Right lung (tissue), 5 donors: ENCODE measurements around the gene PTPRR. TPM values are rescaled to one million over a fixed set of nuclear protein-coding genes. Genes with fewer than 3 reads are reported as not detected.

Experiments used
- DNase-seq, 2 donors: peaks; one replicate each; pipeline ENCODE4 v3.0.0-alpha.2; 2013
- polyA plus RNA-seq, 5 donors: library from polyadenylated mRNA; unstranded; fragments of 120-200 nt; gene quantifications; one replicate each; pipeline versions ENCODE4 v1.2.1 to v1.2.3, GENCODE V29; 2013; ENCODE audit warnings: inconsistent platforms in 1 of 5, low replicate concordance in 1 of 5; ENCODE audit not compliant: insufficient read length in 5 of 5, insufficient read depth in 1 of 5

The PTPRR gene
- polyA plus RNA-seq, 5 donors = 0.10 to 0.32 (median 0.18) TPM

GRCh38 chr12:70798016-70798783 lies 122.3 kb downstream of the PTPRR start:
- DNase-seq = no peak

DNA sequence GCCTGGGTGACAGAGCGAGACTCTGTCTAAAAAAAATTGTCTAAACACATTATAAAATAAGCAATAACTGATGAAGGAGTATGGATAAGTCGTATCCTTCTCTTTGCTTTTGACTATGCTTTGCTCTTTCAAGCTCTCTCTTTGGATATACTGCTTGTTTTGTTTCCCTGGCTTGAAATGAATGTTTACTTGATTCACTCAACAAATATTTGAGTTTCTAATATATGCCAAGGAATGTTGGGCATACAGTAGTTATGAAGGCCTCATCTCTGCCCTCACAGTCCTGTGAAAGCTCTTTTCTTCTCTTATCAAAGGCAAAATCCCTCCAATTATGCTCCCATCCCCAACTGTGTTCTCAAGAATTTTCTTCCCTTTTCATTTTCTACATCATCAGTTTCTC lies 123.5 kb downstream of the PTPRR start:
- DNase-seq = no peak

- no peak for DNase-seq
Measured at GRCh38 chr12:70795608-70796007, 124.9 kb downstream of the PTPRR start.

DNA sequence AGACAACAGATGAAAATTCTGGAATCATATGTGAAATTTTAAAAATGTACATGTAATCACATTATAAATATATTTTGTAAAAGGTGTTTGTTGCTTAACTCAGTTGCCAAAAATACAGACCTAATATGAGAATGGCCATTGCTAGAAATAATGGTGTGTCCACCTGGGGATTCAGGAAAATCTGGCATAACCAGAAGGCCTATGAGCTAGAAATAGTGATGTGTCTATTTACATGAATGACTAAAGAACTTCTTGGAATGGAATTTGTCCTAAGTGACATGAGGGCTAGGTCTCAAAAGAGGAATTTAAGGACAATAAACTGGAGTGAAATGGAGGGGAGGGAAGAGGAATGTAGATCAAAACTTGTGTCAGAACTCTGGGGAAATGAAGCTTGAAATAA lies 126.4 kb downstream of the PTPRR start:
- DNase-seq = no peak

DNA sequence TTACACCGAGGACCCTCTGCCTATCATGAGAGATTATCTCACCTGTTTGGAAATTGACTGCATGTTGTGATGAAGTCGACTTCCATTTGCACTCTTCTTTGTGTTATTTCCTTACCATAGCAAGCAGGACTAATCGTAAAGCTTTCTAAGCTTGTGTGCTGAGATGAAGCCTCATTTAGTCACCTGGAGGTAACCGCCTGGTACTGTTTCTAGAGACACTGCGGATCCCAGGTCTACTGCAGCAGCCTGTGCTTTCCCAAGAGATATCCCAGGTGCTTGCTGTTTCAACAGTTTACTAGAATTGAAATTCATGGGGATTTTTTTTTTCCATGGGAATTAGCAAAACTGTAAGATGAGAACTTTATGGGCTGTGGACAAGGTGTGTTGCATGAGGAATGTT lies 131.8 kb downstream of the PTPRR start:
- no peak for DNase-seq

- no peak for DNase-seq
Measured at GRCh38 chr12:70787612-70788011, 132.9 kb downstream of the PTPRR start.

- DNase-seq = no peak
Measured at GRCh38 chr12:70785896-70786295, 134.6 kb downstream of the PTPRR start.

DNA sequence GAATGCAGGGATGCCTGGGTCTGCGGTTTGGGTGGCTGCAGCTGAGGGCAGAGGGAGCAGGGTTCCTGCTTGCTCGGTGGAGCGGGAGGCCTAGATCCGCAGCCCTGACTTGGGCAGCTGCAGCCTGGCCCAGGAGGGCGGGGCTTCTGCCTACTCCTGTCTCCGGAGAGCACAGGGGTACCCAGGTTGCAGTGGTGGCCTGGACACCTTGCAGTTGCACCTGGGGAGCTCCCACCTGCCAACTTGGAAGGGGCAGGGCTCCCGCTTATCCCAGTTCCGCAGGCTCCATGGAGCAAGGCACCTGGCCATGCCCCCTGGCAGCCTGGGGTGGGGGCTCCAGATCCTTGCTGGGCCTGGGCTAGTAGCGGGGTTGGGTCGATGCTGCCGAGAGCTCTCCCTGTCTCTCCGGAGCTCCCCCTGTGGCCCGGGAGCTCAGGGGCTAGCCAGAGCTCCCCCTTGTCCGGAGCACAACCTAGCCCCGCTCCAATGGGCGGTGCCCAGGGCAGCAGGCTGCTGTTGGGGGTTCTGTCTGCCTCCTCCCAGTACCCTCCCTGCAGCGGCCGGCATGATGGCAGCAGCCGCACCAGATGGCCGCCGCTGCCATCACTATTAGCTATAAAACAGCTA lies 136.4 kb downstream of the PTPRR start:
- no peak for DNase-seq

GRCh38 chr12:70783455-70783854 lies 137.1 kb downstream of the PTPRR start:
- DNase-seq = no peak

GRCh38 chr12:70779250-70779649 lies 141.3 kb downstream of the PTPRR start:
- DNase-seq = no peak

DNA sequence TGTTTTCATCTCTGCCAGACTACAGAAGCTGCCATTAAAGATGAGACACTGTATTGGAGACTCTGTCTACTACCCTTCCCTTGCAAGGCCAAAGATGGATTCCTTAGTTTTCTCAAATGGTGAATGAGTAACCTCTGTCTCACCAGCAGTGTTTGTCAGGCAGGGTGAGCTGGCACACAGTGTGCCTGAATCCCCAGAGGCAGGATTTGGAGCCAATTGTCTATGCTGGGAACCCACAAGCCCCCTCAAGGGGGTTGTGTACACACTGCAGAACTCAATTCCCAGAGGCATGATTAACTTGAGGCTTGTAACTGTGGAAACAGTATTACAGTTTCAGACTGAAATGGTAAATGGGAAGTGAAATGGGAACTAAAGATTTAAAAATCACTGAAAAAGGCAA lies 146.5 kb downstream of the PTPRR start:
- no peak for DNase-seq

GRCh38 chr12:70772836-70773235 lies 147.7 kb downstream of the PTPRR start:
- DNase-seq = no peak

DNA sequence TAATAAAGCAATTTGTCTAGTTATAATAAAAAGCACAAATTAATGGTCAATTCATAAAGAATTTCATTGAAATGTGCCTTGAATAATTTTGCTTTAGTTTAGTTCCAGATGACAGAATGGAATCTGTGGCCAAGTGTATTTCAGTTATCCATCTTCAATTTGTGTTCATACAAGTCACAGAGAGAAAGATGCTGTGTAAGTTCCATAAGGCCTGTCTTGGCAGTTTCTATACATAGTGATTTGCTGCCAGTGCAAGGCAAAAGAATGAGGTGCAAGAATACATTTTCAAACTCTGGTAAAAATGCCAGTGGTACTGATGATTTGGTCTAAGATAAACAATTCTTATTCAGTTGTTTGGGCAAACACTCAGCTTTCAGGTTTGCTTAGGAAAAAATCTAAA lies 149.0 kb downstream of the PTPRR start:
- no peak for DNase-seq

DNA sequence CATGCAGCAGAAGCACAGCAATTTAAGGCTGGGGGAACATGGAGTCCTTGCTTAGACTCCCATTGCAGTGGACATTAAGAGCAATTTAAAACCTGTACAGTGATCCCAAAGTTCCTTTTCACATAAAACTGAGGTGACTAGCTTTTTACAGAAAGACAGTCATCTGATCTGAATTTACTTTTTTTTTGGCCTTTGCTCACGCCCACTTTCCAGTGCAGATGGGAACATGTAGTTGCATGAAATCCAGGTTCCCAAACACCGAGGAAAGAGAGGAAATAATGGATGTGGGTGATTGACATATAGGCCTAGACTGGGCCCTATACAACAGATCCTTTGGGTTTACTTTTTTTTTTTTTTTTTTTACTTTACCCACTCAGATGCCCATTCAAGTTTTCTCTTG lies 156.9 kb downstream of the PTPRR start:
- DNase-seq = no peak

GRCh38 chr12:70762000-70762399 lies 158.5 kb downstream of the PTPRR start:
- DNase-seq = no peak

GRCh38 chr12:70759161-70759918 lies 161.2 kb downstream of the PTPRR start:
- no peak for DNase-seq

DNA sequence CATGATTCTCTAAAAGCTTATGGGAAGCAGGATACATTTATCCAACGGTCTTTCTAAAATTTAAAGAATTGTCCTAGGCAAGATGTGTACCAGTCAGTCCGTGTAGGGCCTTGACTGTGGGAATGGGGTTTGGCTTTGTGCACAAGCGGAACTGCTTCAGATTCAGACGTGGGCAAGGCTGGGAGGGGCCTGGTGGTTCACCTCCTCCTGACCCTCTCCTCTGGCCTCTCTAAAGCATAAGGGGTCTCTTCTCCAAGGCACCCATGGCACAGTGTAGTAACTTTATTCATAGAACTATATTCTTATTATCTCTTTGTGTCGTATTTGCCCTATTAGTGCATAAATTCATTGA lies 162.1 kb downstream of the PTPRR start:
- no peak for DNase-seq

DNA sequence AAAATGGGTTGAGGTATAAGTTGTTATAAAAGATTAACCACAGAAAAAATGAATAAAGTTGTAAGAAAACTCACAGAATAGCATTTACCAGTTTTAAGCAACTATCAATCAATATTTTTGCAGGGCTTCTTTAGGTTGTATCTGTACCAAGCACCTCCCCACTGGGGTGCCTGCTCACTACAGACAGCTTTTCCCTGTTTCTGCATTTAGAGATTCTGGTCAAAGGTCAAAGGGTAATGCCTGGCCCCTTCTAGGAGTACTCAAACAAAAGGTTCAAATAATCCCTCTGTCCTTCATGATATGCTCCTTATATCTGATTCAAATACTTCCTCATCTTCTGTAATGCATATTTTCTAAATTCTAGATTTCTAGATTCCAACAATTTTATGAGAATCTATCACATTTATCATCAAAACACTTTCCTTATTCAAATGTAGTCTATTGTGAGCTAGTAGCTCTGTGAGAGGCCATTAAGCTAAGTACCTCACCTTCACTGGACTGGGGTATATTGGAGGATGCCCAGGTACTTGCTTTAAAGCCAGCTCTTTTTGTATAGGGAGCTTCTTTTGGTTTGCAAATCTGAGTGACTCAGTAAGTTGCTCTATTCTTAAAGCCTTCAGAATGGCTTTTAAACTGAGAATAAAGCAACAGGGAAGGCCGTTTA lies 162.6 kb downstream of the PTPRR start:
- no peak for DNase-seq

DNA sequence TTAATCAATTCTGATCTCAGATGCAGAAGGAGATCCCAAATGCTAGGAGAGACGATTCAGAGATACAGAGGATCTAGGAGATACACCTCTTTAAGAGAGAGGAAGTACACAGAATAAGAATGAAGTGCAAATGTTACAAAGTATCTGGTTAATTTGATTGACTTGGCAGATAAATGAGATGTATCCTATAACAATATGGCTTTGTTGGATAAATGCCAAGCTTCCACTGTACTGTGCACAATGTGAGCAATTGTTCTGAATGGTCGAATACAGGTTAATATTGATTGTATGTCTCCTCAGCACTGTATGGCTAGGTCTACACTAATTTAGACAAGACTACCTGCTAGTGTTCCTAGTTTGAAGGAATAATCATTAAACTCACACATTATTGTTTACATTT lies 163.7 kb downstream of the PTPRR start:
- no peak for DNase-seq

GRCh38 chr12:70756118-70756517 lies 164.4 kb downstream of the PTPRR start:
- no peak for DNase-seq

DNA sequence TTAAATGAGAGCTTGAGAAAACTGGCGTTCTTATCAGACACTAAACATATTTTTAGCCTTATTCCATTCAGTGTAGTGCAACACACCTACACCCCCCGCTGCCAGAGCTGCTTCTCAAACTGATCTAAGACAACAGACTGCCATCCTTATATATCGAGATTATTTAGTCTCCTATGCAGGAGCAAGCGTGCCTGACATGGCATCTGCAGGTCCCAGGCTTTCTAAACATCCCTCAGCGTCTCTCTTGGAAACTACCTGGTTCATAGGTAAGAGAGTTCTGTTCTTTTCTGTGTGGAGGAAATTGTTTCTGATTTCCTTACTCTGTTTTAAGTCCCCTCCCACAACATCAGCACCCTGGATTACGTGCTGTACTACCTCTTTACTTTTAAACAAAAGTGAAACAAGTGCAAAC lies 166.2 kb downstream of the PTPRR start:
- no peak for DNase-seq

DNA sequence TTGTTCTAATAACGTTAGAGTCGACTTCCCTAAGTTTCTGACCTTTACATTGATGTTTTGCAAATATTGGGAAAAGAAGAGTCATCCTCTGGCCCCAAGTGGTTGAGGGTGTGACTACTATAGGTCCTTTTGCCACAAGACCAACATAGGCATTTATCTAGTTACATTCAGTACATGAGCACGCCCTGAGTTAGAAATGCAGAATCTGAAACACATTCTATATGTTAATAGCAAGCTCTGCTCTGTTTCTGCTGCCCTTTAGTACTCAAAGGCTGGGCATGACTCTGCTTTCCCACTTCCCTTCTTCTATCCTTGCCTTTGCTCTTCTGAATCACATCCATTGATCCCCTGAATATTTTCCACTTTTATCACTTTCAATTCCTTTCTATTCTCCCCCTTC lies 168.2 kb downstream of the PTPRR start:
- no peak for DNase-seq

GRCh38 chr12:70749931-70750330 lies 170.6 kb downstream of the PTPRR start:
- DNase-seq = no peak
